ENCODE data around the gene GPX1.
"Not testable (repeated sequence)": the region's sequence is repeated elsewhere in the genome, so short reads cannot be mapped to it uniquely, and the experiment has no call there.

Gene GPX1

DNA sequence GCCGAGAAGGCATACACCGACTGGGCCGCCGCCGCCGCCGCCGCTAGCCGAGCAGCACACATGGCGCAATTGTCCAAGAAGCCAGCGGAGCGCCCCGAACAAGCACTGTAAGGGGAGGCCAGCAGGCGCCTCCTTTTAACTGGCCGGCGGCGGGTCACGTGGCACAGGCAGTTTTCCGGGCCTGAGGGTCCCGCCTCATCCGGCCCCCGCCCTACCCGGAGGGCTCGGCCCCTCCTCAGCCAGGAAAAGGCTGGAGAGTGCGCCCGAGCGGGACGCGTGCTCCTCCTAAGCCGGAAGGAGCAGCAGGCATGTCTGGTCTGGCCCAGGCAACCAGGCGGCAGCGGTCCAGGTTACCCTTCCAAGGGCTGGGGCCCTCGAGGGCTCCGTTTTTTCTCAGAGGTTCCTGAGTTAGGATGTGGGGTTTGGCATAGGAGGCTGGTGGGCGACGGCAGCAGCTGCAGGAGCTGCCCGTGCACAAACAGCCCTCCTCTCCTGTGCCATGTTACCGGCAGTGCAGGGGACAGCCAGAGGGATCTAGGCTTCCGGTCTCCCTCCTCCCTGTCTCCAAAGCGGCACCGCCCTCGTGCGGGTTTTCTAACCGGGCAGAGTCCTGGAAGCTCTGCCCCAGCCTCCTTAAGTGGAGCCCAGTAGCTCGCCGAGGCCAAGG is at the start of gene GPX1:
Gene GPX1 (minus strand): TSS at position 137 of the 667 bp plus-strand sequence. CDS start 75 bp downstream, at position 62.
- peak; percentile 67 for DNase-seq

DNA sequence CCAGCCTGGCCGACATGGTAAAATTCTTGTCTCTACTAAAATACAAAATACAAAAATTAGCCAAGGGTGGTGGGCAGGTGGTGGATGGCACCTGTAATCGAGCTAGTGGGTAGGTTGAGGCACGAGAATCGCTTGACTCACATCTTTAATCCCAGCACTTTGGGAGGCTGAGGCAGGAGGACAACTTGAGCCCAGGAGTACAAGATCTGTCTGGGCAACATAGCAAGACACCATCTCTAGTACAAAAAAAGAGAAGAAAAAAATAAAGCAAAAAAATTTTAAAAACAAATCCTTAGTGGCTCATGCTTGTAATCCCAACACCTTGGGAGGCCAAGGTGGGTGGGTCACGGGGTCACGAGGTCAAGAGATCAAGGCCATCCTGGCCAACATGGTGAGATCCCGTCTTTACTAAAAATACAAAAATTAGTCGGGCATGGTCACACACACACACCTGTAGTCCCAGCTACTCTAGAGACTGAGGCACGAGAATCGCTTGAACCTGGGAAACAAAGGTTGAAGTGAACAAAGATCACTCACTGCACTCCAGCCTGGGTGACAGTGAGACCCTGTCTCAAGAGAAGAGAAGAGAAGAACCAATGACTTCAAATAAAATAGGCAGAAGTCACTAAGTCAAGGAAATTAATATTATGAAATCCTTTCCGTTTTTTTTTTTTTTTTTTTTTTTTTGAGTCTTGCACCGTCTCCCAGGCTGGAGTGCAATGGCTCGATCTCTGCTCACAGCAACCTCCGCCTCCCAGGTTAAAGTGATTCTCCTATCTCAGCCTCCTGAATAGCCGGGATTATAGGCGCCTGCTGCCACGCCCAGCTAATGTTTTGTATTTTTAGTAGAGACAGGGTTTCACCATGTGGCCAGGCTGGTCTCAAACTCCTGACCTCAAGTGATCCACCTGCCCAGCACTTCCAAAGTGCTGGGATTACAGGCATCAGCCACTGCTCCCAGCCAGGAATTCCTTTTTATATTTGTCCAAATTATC is 48.7 kb upstream of the GPX1 start:
- no peak for DNase-seq

DNA sequence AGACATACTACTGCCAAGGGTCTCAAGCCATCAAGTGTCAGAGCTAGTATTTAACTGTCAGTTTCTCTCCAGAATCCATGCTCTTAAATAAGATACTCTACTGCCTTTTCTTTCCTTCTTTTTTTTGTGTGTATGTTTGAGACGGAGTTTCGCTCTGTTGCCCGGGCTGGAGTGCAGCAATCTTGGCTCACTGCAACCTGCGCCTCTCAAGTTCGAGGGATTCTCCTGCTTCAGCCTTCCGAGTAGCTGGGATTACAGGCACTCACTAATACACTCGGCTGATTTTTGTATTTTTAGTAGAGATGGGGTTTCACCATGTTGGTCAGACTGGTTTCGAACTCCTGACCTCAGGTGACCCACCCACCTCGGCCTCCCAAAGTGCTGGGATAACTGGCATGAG is 47.4 kb upstream of the GPX1 start:
- not testable (repeated sequence) for DNase-seq

DNA sequence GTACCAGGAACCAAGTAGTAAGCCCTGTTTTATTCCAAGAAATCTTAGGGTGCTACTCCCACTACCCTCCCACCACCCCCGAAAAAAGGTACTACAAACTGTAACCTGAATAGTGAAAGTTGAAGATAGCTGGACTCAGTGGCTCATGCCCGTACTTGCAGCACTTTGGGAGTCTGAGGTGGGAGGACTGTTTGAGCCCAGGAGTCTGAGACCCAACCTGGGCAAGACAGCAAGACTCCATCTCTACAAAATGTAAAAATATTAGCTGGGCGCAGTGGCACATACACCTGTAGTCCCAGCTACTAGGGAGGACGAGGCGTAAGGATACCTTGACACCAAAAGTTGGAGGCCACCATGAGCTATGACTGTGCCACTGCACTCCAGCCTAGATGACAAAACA is 45.7 kb upstream of the GPX1 start:
- no peak for DNase-seq

DNA sequence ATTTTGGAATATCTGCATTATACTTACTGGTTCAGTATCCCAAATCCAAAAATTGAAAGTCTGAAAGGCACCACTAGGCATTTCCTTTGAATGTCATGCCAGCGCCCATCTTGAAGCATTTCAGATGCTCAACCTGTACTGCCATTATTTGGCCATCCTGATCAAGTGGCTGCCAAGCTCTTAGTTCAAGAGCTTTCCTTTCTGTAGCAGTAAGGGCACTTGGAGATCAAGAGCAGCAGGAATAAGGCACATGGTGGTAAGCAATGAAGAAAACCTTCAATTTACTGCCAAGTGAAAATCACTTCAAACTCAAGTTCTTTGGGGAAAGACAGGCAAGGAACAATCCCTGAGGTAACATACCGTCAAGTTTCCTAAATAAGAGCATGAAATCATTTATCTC is 43.6 kb upstream of the GPX1 start:
- DNase-seq = no peak

DNA sequence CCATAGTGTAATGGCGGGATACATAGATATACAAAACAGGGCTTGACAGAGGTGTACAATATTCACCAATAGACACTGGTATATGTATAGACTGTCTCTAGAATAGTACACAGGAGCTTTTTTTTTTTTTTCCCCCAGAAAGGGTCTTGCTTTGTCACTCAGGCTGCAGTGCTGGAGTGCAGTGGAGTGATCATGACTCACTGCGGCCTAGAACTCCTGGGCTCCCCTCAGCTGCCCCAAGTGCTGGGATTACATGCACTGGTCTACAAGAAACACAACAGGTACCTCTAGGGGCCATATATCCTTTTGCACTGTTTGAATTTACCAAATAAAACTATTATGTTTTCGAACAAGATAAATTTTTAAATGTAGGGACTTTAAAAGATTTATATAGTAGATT is 41.3 kb upstream of the GPX1 start:
- no peak for DNase-seq

DNA sequence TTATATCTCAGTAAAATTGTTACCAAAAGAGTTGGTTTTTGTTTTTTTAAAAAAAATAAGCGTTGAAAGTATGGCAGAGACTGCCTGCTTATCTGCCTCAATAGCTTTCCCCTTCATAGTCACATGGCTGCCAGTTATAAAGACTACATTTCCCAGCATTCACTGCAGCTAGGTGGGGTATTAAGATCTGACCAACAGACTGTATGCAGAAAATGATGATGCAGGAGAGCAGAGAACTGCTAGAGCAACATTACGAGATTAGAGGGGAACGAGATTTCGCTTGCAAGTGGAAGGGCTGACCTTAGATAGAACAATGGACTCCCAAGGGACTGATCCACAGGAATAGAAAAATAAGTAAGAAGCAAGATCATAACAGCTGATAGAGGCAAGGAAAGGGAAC is 39.3 kb upstream of the GPX1 start:
- DNase-seq = no peak

DNA sequence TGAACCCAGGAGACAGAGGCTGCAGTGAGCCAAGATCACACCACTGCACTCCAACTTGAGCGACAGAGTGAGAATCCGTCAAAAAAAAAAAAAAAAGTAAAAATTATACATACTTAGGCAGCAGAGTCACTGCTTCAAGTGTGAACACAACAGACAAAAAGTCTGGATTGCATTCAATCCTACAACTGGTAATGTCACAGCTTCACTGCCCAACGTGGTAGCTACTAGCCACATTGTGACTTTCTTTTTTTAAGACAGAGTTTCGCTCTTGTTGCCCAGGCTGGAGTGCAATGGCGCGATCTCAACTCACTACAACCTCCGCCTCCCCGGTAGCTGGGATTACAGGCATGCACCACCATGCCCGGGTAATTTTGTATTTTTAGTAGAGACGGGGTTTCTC is 33.2 kb upstream of the GPX1 start:
- not testable (repeated sequence) for DNase-seq

DNA sequence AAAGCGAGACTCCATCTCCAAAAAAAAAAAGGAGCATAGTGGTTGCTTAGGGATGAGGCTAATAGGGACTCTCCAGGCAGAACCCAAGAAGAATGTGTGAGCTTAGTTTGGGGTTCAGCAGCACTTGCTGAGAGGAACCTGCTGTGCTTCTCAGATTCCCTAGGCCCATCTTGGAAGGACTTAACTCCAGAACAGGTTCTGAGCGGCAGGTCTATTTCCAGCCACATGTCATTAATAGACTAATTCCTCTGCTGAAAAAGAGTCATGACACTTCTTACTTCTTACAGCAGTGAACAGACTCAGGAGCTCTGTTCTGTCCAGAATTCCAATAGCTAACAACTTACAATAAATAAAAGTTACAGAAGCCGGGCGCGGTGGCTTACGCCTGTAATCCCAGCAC is 31.1 kb upstream of the GPX1 start:
- DNase-seq = no peak

DNA sequence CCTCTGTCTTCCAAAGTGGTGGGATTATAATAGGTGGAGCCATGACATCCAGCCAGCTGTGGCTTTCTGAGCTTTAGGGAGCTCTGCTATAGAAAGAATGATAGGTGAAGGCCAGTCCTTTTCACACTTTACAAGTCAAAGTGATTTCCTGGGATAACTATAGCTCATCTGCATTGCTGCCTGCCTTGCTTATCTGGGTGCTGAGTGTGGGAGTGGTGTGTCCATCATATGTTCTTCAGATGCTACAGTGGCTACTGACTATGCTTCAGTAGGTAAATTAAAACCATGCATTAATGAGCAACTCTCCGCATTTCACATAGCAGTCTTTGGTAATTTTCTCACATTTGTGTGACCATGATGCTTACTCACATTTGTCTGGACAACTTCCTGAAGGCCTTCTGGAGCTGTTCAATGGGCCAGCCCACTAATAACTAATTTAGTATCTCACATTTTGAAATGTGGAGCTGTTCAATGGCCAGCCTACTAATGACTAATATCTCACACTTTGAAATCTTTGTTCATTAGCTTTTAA is 30.2 kb upstream of the GPX1 start:
- DNase-seq = no peak

DNA sequence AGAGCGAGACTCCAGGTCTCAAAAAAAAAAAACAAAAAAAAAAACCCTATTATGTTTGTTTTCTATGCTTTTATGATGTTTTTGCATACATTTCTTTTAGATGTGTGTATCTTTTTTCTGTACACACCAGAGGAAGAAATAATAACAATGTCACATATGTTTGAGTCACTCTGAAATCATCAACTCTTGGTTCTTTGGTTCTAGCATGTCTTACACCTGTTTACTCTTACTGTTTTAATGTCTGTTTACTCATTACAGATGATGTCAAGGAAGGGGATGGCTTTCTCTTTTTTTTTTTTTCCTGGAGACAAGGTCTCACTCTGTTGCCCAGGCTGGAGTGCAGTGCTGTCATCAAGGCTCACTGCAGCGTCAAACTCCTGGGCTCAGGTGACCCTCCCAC is 29.6 kb upstream of the GPX1 start:
- no peak for DNase-seq

DNA sequence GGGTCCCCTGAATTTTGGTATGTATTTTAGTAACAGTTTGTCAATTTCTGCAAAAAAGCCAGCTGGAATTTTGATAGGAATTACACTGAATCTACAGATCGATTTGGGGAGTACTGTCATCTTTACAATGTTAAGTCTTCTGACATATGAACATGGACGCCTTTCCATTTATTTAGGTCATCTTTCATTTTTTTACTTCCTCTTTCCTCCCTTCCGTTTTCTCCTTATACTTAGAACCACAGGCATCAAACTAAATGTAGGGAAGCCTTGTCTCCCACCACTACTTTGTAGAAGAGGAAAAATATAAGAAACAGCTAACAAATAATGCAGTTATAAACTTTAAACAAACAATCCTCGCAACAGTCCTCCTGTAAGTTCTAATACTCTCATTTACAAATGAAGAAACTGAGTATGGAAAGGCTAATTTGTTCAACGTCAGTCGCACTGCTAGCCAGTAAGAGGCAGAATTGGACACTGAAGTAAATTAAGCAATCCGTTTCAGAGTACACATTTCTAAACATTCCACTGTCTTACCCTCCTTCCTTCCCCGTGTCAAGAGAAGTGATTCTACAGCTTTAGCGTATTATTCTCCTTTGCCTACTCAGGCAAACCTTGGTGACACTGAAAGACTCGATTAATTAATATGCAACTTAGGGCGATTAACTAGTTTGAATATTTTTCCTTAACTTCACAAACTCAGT is 28.1 kb upstream of the GPX1 start:
- DNase-seq = no peak

DNA sequence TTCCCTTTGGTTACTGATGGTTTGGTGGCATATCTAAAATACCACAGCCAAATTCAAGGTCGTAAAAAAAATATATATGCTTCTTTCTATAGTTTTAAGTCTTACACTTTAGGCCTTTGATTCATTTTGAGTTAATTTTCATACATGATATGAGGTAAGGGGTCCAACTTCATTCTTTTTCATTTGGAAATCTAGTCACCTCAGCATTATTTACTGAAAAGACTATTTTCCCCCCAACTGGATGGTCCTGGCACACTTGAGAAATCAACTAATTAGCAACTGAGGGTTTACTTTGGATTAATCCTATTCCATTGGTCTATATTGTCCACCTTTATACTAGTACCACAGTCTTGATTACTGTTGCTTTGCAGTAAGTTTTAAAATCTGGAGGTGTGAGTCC is 27.5 kb upstream of the GPX1 start:
- DNase-seq = no peak

DNA sequence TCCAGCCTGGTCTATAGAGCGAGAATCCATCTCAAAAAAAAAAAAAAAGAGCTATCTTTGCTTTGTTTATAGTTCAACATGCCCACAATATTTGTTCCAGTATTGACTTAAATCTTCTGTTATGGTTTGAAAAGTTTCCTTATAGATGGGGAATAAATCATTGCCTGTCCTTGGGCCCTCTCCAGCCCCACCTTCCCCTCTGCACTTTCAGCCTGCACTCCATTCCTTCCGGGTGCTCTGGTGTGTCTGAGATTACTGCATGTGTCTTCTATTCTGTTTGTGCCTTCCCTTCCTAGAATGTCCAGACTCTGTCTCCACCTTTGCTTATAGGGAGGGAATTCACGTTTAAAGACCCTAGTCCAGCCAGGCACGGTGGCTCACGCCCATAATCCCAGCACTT is 25.2 kb upstream of the GPX1 start:
- DNase-seq = no peak

DNA sequence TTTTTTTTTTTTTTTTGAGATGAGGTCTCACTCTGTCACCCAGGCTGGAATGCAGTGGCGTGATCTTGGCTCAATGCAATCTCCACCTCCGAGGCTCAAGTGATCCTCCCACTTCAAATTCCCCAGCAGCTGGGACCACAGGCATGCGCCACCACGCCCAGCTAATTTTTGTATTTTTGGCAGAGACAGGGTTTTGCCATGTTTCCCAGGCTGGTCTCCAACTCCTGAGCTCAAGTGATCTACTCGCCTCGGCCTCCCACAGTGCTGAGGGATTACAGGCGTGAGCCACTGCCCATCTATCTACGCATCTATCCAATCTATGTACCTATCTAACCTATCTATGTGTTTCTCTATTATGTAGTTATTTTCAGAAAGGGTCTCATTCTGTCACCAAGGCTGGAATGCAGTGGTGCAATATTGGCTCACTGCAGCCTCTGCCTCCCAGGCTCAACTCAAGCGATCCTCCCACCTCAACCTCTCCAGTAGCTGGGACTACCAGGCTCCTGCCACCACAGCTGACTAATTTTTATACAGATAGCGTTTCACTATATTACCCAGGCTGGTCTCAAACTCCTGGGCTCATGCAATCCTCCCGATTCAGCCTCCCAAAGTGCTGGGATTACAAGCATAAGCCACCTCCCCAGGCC is 20.2 kb upstream of the GPX1 start:
- no peak for DNase-seq

DNA sequence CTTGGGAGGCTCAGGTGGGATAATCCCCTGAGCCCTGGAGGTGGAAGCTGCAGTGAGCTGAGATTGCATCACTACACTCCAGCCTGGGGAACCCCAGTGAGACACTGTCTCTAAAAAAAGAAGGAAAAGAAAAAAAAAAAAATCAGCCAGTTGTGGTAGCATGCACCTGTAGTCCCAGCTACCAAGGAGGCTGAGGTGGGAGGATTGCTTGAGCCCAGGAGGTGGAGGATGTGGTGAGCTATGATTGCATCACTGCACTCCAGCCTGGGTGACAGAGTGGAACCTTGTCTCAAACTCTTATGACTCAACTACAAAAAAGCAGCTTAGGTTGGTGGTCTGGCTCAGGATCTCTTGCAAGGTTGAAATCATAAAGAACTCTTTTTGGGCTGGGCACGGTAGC is 19.3 kb upstream of the GPX1 start:
- peak; percentile 4 for DNase-seq

DNA sequence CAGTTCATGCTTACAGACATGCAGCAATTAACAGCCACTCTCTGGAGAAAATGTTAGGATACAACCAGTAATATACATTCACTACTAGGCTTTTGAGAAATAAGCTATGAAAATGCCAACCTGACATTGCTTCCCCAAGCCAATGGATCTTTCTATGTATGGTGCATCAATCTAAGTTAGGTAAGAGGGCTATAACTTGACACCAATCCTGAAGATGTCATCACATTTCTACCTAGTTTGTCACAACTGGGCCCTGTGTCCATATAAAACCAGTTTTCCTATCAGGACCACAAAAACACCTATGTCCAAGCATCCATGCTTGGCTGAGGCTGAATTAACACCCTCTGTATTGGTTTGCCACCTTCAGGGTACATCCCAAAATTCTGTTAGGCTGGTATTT is 13.8 kb upstream of the GPX1 start:
- no peak for DNase-seq

DNA sequence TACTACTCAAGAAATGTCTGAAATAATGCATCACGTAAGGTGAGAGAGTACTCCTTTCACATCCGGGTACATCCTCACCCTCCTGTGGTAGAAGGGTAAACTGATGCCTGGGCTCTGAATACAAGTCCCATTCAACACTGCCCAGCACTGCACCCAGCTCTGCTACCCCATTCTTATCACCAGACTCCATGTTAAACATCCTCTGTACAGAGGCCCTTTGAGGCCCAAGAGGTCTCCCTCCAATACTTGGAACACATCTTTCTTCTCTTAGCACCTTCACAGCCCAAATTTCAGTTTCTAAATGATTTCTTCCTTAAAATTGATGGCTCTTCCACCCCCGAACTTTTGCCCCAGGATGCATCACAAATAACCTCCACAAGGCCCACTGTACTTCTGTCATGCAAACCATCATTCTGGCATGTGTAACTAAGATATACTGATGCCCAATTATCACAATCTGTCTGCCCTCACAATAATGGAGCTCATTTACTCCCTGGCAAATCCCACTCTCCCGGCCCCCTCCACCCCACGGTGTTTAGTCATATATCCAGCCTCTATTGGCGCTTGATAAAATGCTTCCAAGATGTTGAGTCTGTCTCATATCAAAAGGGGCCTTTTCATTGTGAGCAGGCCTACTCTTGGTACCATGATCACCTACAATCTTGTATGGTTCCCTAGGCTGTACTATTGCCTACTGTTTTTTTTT is 12.6 kb upstream of the GPX1 start:
- DNase-seq = no peak

DNA sequence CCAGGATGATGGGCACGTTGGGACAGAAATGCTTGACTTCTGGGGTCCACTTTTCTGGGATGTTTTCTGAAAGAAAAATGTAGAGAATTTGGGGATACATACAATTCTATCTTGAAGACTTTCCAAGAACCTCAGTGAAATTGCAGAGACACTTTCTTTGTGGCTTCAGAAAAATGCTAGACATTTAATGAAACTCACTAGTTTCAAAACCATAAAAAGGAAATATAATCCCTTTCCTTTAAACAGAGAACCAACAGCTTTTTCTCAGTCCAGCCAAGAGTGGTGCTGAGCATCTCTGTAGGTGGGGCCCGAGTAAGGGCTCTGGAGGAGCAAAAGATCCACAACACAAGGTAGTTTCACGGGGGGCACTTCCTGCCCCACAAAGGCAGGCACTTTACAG is 4.4 kb upstream of the GPX1 start:
- DNase-seq = no peak

DNA sequence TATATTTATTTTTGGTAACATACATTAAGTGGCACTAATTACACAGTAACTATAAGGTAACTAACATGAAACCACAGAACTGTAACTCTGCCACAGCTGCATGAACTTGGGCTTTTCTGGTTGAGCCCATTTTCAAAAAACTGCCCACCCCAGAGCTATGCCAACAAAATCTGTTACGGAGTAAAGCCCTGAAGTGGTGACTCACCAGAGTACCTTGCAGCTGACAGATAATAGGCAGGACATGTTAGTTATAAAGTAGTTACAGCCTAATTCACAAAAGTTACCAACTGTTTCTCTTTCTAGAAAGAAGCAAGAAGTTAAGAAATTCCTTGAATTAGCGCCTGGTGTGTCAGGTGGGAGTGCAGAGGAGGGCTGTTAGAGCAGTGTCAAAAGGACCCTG is 1.5 kb upstream of the GPX1 start:
- DNase-seq = no peak

DNA sequence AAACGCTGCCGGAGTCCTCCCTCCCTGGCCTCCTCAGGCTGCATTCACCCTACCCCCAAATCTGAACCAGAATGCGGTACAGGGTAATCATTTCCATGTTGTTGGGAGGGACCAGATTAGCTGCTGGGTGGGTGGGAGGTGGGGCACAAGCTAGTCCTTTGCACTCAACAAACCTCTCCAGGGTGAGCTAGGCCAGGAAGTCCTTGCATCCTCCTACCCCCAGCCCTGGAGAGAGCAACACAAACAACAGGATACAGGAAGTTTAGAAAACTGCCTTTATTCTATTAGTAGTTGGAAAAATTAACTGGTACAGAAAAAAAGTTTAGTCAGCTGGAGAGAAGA is 702 bp upstream of the GPX1 start:
- DNase-seq = no peak

All from activated effector memory CD4-positive, alpha-beta T cell treated with Interleukin-2 at 50 U/mL for 16 hours (primary cell).